CD14-positive monocyte (primary cell): Measurements from ENCODE around the gene BACH2. TPM values are rescaled to one million over a fixed set of nuclear protein-coding genes. Genes with fewer than 3 reads are reported as not detected.
"Not testable (repeated sequence)": the region's sequence is repeated elsewhere in the genome, so short reads cannot be mapped to it uniquely, and the experiment has no call there.

ENCODE experiments used
- DNase-seq, 3 donors: peaks; one replicate each; pipeline ENCODE4 v3.0.0-alpha.2; 2011 to 2022
- H2AFZ ChIP-seq: 2 replicates; pipeline ENCODE4 v1.6.0; 2012; ENCODE audit warnings: mild to moderate bottlenecking, low read depth, low read length, inconsistent platforms; ENCODE audit not compliant: insufficient read depth, poor library complexity, severe bottlenecking
- H3K27ac ChIP-seq, 2 donors: 1 replicate in 1 of 2; 2 replicates in 1 of 2; pipeline ENCODE4 v1.5.1; 2012 to 2013; ENCODE audit warnings: low read length in 2 of 2, control low read depth in 1 of 2, inconsistent platforms in 1 of 2, low read depth in 1 of 2, mild to moderate bottlenecking in 1 of 2
- H3K27me3 ChIP-seq, 2 donors: one replicate each; pipeline versions ENCODE4 v1.6.0 to v1.6.1; 2011 to 2013; ENCODE audit warnings: low read length in 2 of 2; ENCODE audit not compliant: control insufficient read depth in 2 of 2, insufficient read depth in 2 of 2
- H3K36me3 ChIP-seq, 2 donors: replicated peaks in 1 of 2; 1 replicate in 1 of 2; 2 replicates in 1 of 2; pipeline versions ENCODE4 v1.5.1 to v1.6.1; 2012 to 2013; ENCODE audit warnings: low read length in 2 of 2, control low read depth in 1 of 2, inconsistent platforms in 1 of 2, mild to moderate bottlenecking in 1 of 2; ENCODE audit not compliant: insufficient read depth in 2 of 2, control insufficient read depth in 1 of 2
- H3K4me1 ChIP-seq, 2 donors: 1 replicate in 1 of 2; 2 replicates in 1 of 2; pipeline versions ENCODE4 v1.5.1 to v1.6.1; 2012 to 2013; ENCODE audit warnings: low read length in 2 of 2, control low read depth in 1 of 2, inconsistent platforms in 1 of 2, mild to moderate bottlenecking in 1 of 2, moderate library complexity in 1 of 2; ENCODE audit not compliant: insufficient read depth in 2 of 2, control insufficient read depth in 1 of 2
- H3K4me2 ChIP-seq: replicated peaks from 2 replicates; pipeline ENCODE3; 2012; ENCODE audit warnings: low read length, moderate library complexity, mild to moderate bottlenecking; ENCODE audit not compliant: poor library complexity, severe bottlenecking; ENCODE audit errors: extremely low read depth
- H3K4me3 ChIP-seq, 3 experiments: fragments of 200-600 bp in 1 of 3; sonication (generic) in 1 of 3; replicated peaks in 1 of 3; 1 replicate in 2 of 3; 2 replicates in 1 of 3; pipeline ENCODE4 v1.5.1; 2011 to 2013; ENCODE audit warnings: low read length in 3 of 3, mild to moderate bottlenecking in 3 of 3, control low read depth in 2 of 3, low read depth in 2 of 3, inconsistent platforms in 1 of 3, moderate library complexity in 1 of 3
- H3K79me2 ChIP-seq: 2 replicates; pipeline ENCODE4 v1.6.0; 2012; ENCODE audit warnings: mild to moderate bottlenecking, control low read depth, inconsistent platforms, low read length, moderate library complexity; ENCODE audit not compliant: insufficient read depth
- H3K9ac ChIP-seq: 2 replicates; pipeline ENCODE4 v1.6.0; 2017; ENCODE audit warnings: low read length, mild to moderate bottlenecking; ENCODE audit not compliant: insufficient read depth, poor library complexity, severe bottlenecking
- H3K9me3 ChIP-seq, 2 donors: replicated peaks in 1 of 2; 1 replicate in 1 of 2; 2 replicates in 1 of 2; pipeline versions ENCODE4 v1.5.1 to v1.6.1; 2012 to 2013; ENCODE audit warnings: low read length in 2 of 2, control low read depth in 1 of 2; ENCODE audit not compliant: control insufficient read depth in 1 of 2, insufficient read depth in 1 of 2
- H4K20me1 ChIP-seq: 2 replicates; pipeline ENCODE4 v1.6.0; 2012; ENCODE audit warnings: mild to moderate bottlenecking, low read length, control low read depth, moderate library complexity; ENCODE audit not compliant: insufficient read depth
- H3K27ac Mint-ChIP-seq, 7 donors: one replicate each; pipeline ENCODE4 v1.8.0; 2020; ENCODE audit warnings: mild to moderate bottlenecking in 7 of 7, mixed read lengths in 7 of 7, moderate library complexity in 6 of 7, inconsistent platforms in 2 of 7
- H3K27me3 Mint-ChIP-seq, 3 donors: one replicate each; pipeline ENCODE4 v1.8.0; 2021 to 2022; ENCODE audit warnings: low read depth in 3 of 3, mild to moderate bottlenecking in 3 of 3, mixed read lengths in 3 of 3, moderate library complexity in 3 of 3, inconsistent platforms in 1 of 3
- H3K36me3 Mint-ChIP-seq, 2 donors: one replicate each; pipeline ENCODE4 v1.8.0; 2020; ENCODE audit warnings: mixed read lengths in 2 of 2, inconsistent platforms in 1 of 2, mild to moderate bottlenecking in 1 of 2
- H3K4me1 Mint-ChIP-seq: one replicate; pipeline ENCODE4 v1.8.0; 2020; ENCODE audit warnings: mild to moderate bottlenecking, mixed read lengths
- H3K4me3 Mint-ChIP-seq, 2 donors: one replicate each; pipeline ENCODE4 v1.8.0; 2020; ENCODE audit warnings: mild to moderate bottlenecking in 2 of 2, mixed read lengths in 2 of 2, moderate library complexity in 1 of 2
- H3K9me3 Mint-ChIP-seq, 7 donors: one replicate each; pipeline ENCODE4 v1.8.0; 2020 to 2022; ENCODE audit warnings: mixed read lengths in 7 of 7, mild to moderate bottlenecking in 6 of 7, moderate library complexity in 6 of 7, inconsistent platforms in 2 of 7
- WGBS: methylation state at CpG from one replicate; pipeline ENCODE4 v1.1.5; 2013; ENCODE audit warnings: missing lambda C conversion rate; ENCODE audit not compliant: insufficient coverage; 5-methylcytosine and 5-hydroxymethylcytosine counted together
- intact Hi-C, 2 donors: fragments of 100-400 bp; cut with micrococcal nuclease; formaldehyde crosslinking; loops; one replicate each; pipeline versions ENCODE4 v1.15.0 to v1.15.1; 2023
- polyA plus RNA-seq, 3 donors: library from polyadenylated mRNA; depleted of rRNA in 1 of 3; unstranded in 2 of 3; stranded (reverse) in 1 of 3; fragments of 300-500 nt in 2 of 3; fragments of >200 nt in 1 of 3; fragmentation: Illumina TruSeq in 2 of 3; gene quantifications; 1 replicate in 2 of 3; 2 replicates in 1 of 3; pipeline ENCODE4 v1.2.3, GENCODE V29; 2012 to 2021
- TF ChIP-seq, protein P1 (sequence below): fragments of 200-600 bp; IDR thresholded peaks from one replicate; pipeline ENCODE4 v1.8.0; 2022; ENCODE audit warnings: antibody characterized with exemption, mild to moderate bottlenecking

Gene BACH2
- polyA plus RNA-seq, 3 donors: 0.04 to 0.09 (median 0.05) TPM

- Histone ChIP-seq H3K79me2 (no peaks in the 10 kb centered on the region), H3K27me3 (no peaks in the 10 kb centered on the region), H3K4me2 (no peak overlapping the region), H4K20me1 (no peaks in the 10 kb centered on the region), H3K27ac (no peak overlapping the region), H3K9me3 (peaks cover 0 to 15% of the 10 kb centered on the region in 2 donors), H3K4me3 (no peak overlapping the region), H3K36me3 (no peaks in the 10 kb centered on the region), H2AFZ (no peak overlapping the region), H3K4me1 (no peaks in the 10 kb centered on the region), H3K9ac (no peak overlapping the region)
- H3K9me3 Mint-ChIP-seq: peaks cover 12 to 22% (median 18%) of the 10 kb centered on the region in 7 donors
- no peak for DNase-seq
- H3K36me3 Mint-ChIP-seq: no peaks in the 10 kb centered on the region
- H3K4me1 Mint-ChIP-seq: no peaks in the 10 kb centered on the region
- no peak overlapping the region for H3K27ac Mint-ChIP-seq
- peaks cover 0 to 5% (median 4%) of the 10 kb centered on the region in 3 donors for H3K27me3 Mint-ChIP-seq
- 100% methylated on average over 2 of the region's 3 CpGs for WGBS
- no peak overlapping the region for H3K4me3 Mint-ChIP-seq
- TF ChIP-seq, protein P1, sequence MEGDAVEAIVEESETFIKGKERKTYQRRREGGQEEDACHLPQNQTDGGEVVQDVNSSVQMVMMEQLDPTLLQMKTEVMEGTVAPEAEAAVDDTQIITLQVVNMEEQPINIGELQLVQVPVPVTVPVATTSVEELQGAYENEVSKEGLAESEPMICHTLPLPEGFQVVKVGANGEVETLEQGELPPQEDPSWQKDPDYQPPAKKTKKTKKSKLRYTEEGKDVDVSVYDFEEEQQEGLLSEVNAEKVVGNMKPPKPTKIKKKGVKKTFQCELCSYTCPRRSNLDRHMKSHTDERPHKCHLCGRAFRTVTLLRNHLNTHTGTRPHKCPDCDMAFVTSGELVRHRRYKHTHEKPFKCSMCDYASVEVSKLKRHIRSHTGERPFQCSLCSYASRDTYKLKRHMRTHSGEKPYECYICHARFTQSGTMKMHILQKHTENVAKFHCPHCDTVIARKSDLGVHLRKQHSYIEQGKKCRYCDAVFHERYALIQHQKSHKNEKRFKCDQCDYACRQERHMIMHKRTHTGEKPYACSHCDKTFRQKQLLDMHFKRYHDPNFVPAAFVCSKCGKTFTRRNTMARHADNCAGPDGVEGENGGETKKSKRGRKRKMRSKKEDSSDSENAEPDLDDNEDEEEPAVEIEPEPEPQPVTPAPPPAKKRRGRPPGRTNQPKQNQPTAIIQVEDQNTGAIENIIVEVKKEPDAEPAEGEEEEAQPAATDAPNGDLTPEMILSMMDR: no peak
- intact Hi-C loops: no loop called here
Observed at GRCh38 chr6:89916136-89916920, 380.3 kb downstream of the BACH2 start.

DNA sequence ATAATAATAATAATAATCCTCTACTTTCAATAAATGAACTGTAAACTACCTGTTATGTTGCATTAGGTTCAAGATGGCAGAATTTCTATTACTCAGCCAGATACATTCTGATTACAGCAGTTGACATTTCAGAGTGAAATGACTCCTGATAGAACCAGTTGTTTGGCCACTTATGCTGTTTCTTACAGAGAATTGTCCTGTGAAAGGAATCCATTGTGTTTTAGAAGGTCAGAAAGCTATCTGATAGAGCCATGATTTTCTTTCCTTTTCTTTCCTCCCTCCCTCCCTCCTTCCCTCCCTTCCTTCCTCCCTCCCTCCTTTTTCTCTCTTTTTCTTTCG, 385.8 kb downstream of the BACH2 start:
- Histone ChIP-seq H3K79me2 (no peaks in the 10 kb centered on the region), H3K9ac (no peak overlapping the region), H3K27ac (no peak overlapping the region), H3K9me3 (peaks cover 0 to 2% of the 10 kb centered on the region in 2 donors), H3K4me3 (no peak overlapping the region), H3K4me1 (no peaks in the 10 kb centered on the region), H3K4me2 (no peak overlapping the region), H4K20me1 (no peaks in the 10 kb centered on the region), H3K36me3 (no peaks in the 10 kb centered on the region), H2AFZ (no peak overlapping the region), H3K27me3 (no peaks in the 10 kb centered on the region)
- Mint-ChIP-seq H3K4me1 (peaks cover 13% of the 10 kb centered on the region), H3K4me3 (no peak overlapping the region), H3K27ac (peak overlapping the region in 1 of 7 donors; percentile 24), H3K27me3 (peaks cover 3 to 4% (median 4%) of the 10 kb centered on the region in 3 donors), H3K36me3 (no peaks in the 10 kb centered on the region), H3K9me3 (peaks cover 0 to 9% (median 4%) of the 10 kb centered on the region in 7 donors)
- TF ChIP-seq, protein P1: no peak
- WGBS: 0% methylated on average over 1 of the region's 1 CpG
- intact Hi-C loops: no loop called here
- no peak for DNase-seq

GRCh38 chr6:89910001-89910901, 386.4 kb downstream of the BACH2 start:
- H3K27ac ChIP-seq, H3K79me2 ChIP-seq, H3K36me3 Mint-ChIP-seq, H3K27me3 ChIP-seq, DNase-seq, H2AFZ ChIP-seq, H3K9me3 Mint-ChIP-seq, H3K9me3 ChIP-seq, H3K9ac ChIP-seq, H3K4me1 ChIP-seq, H3K4me2 ChIP-seq, H4K20me1 ChIP-seq, H3K36me3 ChIP-seq, intact Hi-C loops, H3K27me3 Mint-ChIP-seq: not testable (repeated sequence)
- peak overlapping the region; percentile 16 to 90 for H3K4me3 Mint-ChIP-seq
- WGBS: 33% methylated on average over 1 of the region's 10 CpGs
- peaks cover 13% of the 10 kb centered on the region for H3K4me1 Mint-ChIP-seq
- H3K4me3 ChIP-seq: peak overlapping the region in 2 of 3 experiments; percentile 25 to 48
- H3K27ac Mint-ChIP-seq: peak overlapping the region in 3 of 7 donors; percentile 26 to 76 (median 41)
